ENCODE measurements around the gene FMNL2. TPM values are rescaled to one million over a fixed set of nuclear protein-coding genes. Genes with fewer than 3 reads are reported as not detected.
A peak's percentile ranks its signal among the peaks of the same experiment; 100 is the strongest.

The FMNL2 gene
- total RNA-seq, 4 donors from 2014 or later: 5.8 to 19.8 (median 16.9) TPM

- DNase-seq: no peak
- Histone ChIP-seq H3K36me3 (no peaks in the 10 kb centered on the region), H3K4me3 (no peak overlapping the region), H3K4me1 (peaks cover 4 to 22% (median 10%) of the 10 kb centered on the region in 3 donors), H3K9me3 (no peaks in the 10 kb centered on the region), H3K27ac (peak overlapping the region in 1 of 4 donors; percentile 46), H3K27me3 (no peaks in the 10 kb centered on the region)
- no peak for TF ChIP-seq POLR2A (IDR thresholded peaks at IDR 0.05)
- TF ChIP-seq CTCF (IDR thresholded peaks at IDR 0.05): no peak
- intact Hi-C loops (cut with DNase I): no loop called here
- WGBS, 2 donors: 29 to 37% methylated on average over 4 of the region's 4 CpGs
Observed at GRCh38 chr2:152354069-152354755, 19.2 kb downstream of the FMNL2 start.

GRCh38 chr2:152354909-152355308 is 19.9 kb downstream of the FMNL2 start:
- TF ChIP-seq POLR2A (IDR thresholded peaks at IDR 0.05) (no peak), CTCF (IDR thresholded peaks at IDR 0.05) (no peak)
- Histone ChIP-seq H3K4me1 (peaks cover 4 to 22% (median 10%) of the 10 kb centered on the region in 3 donors), H3K4me3 (no peak overlapping the region), H3K27ac (peak overlapping the region in 2 of 4 donors; percentile 0 to 46), H3K9me3 (no peaks in the 10 kb centered on the region), H3K27me3 (no peaks in the 10 kb centered on the region), H3K36me3 (no peaks in the 10 kb centered on the region)
- intact Hi-C loops (cut with DNase I): no loop called here
- no peak for DNase-seq
- WGBS, 2 donors: 11 to 14% methylated on average over 3 of the region's 3 CpGs

- H3K9me3 ChIP-seq: no peaks in the 10 kb centered on the region
- H3K4me3 ChIP-seq: no peak overlapping the region
- peak overlapping the region in 3 of 4 donors; percentile 0 to 46 (median 5) for H3K27ac ChIP-seq
- 39 to 76% methylated on average over 2 of the region's 2 CpGs for WGBS, 2 donors
- TF ChIP-seq CTCF (IDR thresholded peaks at IDR 0.05) (no peak), POLR2A (IDR thresholded peaks at IDR 0.05) (no peak)
- no peaks in the 10 kb centered on the region for H3K36me3 ChIP-seq
- DNase-seq: no peak
- H3K4me1 ChIP-seq: peaks cover 4 to 22% (median 10%) of the 10 kb centered on the region in 3 donors
- intact Hi-C loops (cut with DNase I): no loop called here
- no peaks in the 10 kb centered on the region for H3K27me3 ChIP-seq
Observed at GRCh38 chr2:152355409-152355831, 20.4 kb downstream of the FMNL2 start.

GRCh38 chr2:152359573-152360363 is 24.8 kb downstream of the FMNL2 start:
- Histone ChIP-seq H3K9me3 (no peaks in the 10 kb centered on the region), H3K4me1 (peaks cover under 1 to 10% (median 7%) of the 10 kb centered on the region in 3 donors), H3K4me3 (no peak overlapping the region), H3K27me3 (no peaks in the 10 kb centered on the region), H3K27ac (no peak overlapping the region), H3K36me3 (no peaks in the 10 kb centered on the region)
- DNase-seq: no peak
- 69 to 80% methylated on average over 6 of the region's 6 CpGs for WGBS, 2 donors
- intact Hi-C loops (cut with DNase I): no loop called here
- TF ChIP-seq POLR2A (IDR thresholded peaks at IDR 0.05) (no peak), CTCF (IDR thresholded peaks at IDR 0.05) (no peak)

- WGBS, 2 donors: 67 to 87% methylated on average over 1 of the region's 1 CpG
- TF ChIP-seq CTCF (IDR thresholded peaks at IDR 0.05) (no peak), POLR2A (IDR thresholded peaks at IDR 0.05) (no peak)
- H3K36me3 ChIP-seq: no peaks in the 10 kb centered on the region
Observed at GRCh38 chr2:152363936-152364335, 29.0 kb downstream of the FMNL2 start.

More at GRCh38 chr2:152363936-152364335, 29.0 kb downstream of the FMNL2 start:
- no peak overlapping the region for H3K4me3 ChIP-seq
- H3K9me3 ChIP-seq: no peaks in the 10 kb centered on the region
- DNase-seq: no peak
- intact Hi-C loops (cut with DNase I): no loop called here
- H3K27me3 ChIP-seq: no peaks in the 10 kb centered on the region
- H3K4me1 ChIP-seq: no peaks in the 10 kb centered on the region
- H3K27ac ChIP-seq: no peak overlapping the region

Data from esophagus squamous epithelium (tissue), 5 donors.